AG04450 (cell line): ENCODE measurements around the gene ASCL2. TPM values are rescaled to one million over a fixed set of nuclear protein-coding genes. Genes with fewer than 3 reads are reported as not detected.

Experiments used
- CTCF ChIA-PET: fragments of 300-600, 350-600 bp; formaldehyde crosslinking; extraction: SDS; loops from one replicate; lab custom pipeline; 2022; ENCODE audit warnings: antibody characterized with exemption, inconsistent platforms; lab: Charles Lee
- POLR2A ChIA-PET: fragments of 350-600 bp; formaldehyde crosslinking; extraction: SDS; loops from one replicate; lab custom pipeline; 2021; ENCODE audit warnings: antibody characterized with exemption, inconsistent platforms; lab: Yijun Ruan, JAX
- DNase-seq: peaks from one replicate; pipeline ENCODE4 v3.0.0-alpha.2; 2011; ENCODE audit warnings: low read depth, low spot score
- H3K27ac ChIP-seq: one replicate; pipeline ENCODE4 v1.5.1; 2012; ENCODE audit warnings: low read depth, low read length, control low read depth
- H3K27me3 ChIP-seq: one replicate; pipeline ENCODE4 v1.6.0; 2012; ENCODE audit warnings: low read length; ENCODE audit not compliant: control insufficient read depth, insufficient read depth
- H3K4me3 ChIP-seq: 2 replicates; pipeline ENCODE4 v1.5.1; 2011; ENCODE audit warnings: mild to moderate bottlenecking, low read depth, low read length, control low read depth
- H3K9me3 ChIP-seq: 2 replicates; pipeline ENCODE4 v1.5.1; 2012; ENCODE audit warnings: low read length; ENCODE audit not compliant: control insufficient read depth, insufficient read depth
- polyA plus RNA-seq: library from polyadenylated mRNA; depleted of rRNA; stranded (reverse); fragments of >200 nt; gene quantifications from 2 replicates; pipeline ENCODE4 v1.2.3, GENCODE V29; 2011
- TF ChIP-seq, protein P1 (sequence below): IDR thresholded peaks from 2 replicates; pipeline ENCODE4 v1.5.1; 2011; ENCODE audit warnings: low read depth, low read length, control low read depth, inconsistent platforms

The ASCL2 gene
- polyA plus RNA-seq, 1 experiment = not detected

DNA sequence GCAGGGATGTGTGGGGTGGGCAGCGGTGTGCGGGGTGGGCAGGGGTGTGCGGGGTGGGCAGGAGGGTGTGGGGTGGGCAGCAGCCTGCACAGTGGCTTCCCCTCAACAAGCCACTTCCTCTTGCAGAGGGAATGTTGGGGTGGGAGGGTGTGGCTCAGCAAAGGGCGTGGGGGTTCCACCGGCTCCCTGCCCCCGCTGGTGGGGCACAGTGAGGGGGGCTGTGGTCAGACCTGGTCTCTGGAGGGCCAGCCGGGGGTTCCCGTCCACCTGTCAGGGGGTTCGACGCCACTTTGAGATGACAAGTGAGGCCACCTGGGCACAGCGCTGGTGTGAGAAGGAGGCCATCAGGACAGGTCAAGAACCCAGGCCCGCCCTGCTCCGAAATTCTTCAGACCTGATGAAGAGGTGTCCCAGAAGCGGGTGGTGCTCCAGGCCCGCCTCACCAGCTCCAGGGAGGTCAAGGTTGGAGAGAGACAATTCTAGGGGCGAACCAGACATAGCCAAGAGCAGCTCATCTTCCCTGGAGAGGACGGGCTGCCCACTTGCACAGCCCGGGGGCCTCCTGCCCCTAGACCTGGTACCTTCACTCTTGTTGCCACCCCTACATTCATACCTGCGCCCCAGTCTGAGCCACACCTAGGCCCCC, 30.0 kb upstream of the ASCL2 start:
- CTCF ChIA-PET = no interaction called here
- TF ChIP-seq, protein P1, sequence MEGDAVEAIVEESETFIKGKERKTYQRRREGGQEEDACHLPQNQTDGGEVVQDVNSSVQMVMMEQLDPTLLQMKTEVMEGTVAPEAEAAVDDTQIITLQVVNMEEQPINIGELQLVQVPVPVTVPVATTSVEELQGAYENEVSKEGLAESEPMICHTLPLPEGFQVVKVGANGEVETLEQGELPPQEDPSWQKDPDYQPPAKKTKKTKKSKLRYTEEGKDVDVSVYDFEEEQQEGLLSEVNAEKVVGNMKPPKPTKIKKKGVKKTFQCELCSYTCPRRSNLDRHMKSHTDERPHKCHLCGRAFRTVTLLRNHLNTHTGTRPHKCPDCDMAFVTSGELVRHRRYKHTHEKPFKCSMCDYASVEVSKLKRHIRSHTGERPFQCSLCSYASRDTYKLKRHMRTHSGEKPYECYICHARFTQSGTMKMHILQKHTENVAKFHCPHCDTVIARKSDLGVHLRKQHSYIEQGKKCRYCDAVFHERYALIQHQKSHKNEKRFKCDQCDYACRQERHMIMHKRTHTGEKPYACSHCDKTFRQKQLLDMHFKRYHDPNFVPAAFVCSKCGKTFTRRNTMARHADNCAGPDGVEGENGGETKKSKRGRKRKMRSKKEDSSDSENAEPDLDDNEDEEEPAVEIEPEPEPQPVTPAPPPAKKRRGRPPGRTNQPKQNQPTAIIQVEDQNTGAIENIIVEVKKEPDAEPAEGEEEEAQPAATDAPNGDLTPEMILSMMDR = no peak
- Histone ChIP-seq H3K9me3 (no peaks in the 10 kb centered on the region), H3K27ac (no peak overlapping the region), H3K4me3 (no peak overlapping the region), H3K27me3 (peaks cover 14% of the 10 kb centered on the region)
- POLR2A ChIA-PET = no interaction called here
- DNase-seq = no peak

DNA sequence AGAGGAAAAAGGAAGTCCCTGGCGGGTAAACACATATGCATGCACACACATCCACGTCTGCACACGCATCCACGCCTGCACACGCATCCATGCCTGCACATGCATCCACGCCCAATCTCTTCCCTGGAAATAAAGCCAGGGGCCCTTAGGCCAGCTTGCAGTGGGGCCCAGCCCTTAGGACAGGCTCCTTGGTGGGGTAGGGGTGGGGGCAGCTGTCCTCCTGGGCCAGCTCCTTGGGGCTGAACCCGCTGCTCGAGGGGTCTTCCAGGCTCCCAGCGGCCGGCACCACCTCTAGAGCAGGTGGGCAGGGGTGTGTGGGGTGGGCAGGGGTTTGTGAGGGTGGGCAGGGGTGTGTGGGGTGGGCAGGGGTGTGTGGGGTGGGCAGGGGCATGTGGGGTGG, 29.4 kb upstream of the ASCL2 start:
- Histone ChIP-seq H3K27ac (no peak overlapping the region), H3K9me3 (no peaks in the 10 kb centered on the region), H3K4me3 (no peak overlapping the region), H3K27me3 (peaks cover 18% of the 10 kb centered on the region)
- ChIA-PET CTCF (interaction anchor here (1.1 kb wide), 1 partner anchor 119 kb away, joined by 4 read pairs; no protein-coding TSS in a partner anchor), POLR2A (no interaction called here)
- DNase-seq = no peak
- TF ChIP-seq, protein P1 = no peak

GRCh38 chr11:2298795-2299761, 28.7 kb upstream of the ASCL2 start:
- no peak for DNase-seq
- Histone ChIP-seq H3K4me3 (no peak overlapping the region), H3K27me3 (peaks cover 18% of the 10 kb centered on the region), H3K9me3 (no peaks in the 10 kb centered on the region), H3K27ac (no peak overlapping the region)
- TF ChIP-seq, protein P1 = no peak
- POLR2A ChIA-PET = no interaction called here
- CTCF ChIA-PET = interaction anchor here (1.1 kb wide), 1 partner anchor 120 kb away, joined by 4 read pairs; no protein-coding TSS in a partner anchor

DNA sequence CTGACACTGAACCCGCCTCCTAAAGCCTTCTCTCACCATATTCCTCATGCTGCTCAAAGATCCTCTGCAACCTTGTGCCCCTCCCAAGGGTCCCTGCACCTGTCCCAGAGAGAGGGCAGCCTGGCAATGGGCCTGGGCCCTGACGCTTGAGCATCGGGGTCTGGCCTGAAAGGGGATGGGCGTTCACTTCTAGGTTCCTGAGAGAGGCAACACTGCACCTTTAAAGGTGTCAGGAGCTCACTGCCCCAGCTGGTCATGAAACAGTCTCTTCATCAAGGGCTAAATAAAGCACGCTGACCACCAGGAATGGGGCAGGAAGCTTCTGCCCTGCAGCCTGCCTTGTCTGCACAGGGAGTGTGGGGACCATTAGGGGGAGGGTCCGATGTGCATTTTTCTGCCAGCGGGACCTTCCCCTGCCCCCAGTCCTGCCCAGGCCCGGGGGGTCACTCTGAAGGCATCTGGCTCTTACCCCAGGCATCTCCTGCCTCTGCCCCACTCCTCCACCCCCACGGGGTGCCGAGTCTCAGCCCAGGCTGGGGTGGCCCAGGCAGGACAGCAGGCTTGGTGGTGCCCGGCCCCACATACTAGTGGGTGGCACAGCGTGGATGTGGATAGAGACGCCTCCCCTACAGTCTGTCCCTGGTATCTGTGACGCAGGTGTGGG, 27.9 kb upstream of the ASCL2 start:
- DNase-seq = no peak
- Histone ChIP-seq H3K27me3 (peaks cover 21% of the 10 kb centered on the region), H3K9me3 (no peaks in the 10 kb centered on the region), H3K4me3 (no peak overlapping the region), H3K27ac (no peak overlapping the region)
- ChIA-PET CTCF (no interaction called here), POLR2A (no interaction called here)
- TF ChIP-seq, protein P1 = no peak
